ENCODE results near the gene NRAP.

The NRAP gene

GRCh38 chr10:113646336-113647201, 17.3 kb downstream of the NRAP start:
- Histone ChIP-seq H4K20me1 (no peaks in the 10 kb centered on the region), H3K27ac (no peak overlapping the region), H3K27me3 (no peaks in the 10 kb centered on the region), H3K4me3 (no peak overlapping the region), H3K36me3 (no peaks in the 10 kb centered on the region), H3K9me3 (no peaks in the 10 kb centered on the region), H3K4me2 (no peak overlapping the region), H3K4me1 (no peaks in the 10 kb centered on the region), H3K9ac (no peak overlapping the region)
- no peak for TF ChIP-seq Cebpa-rat (IDR thresholded peaks at IDR 0.05)

- H3K4me2 ChIP-seq = no peak overlapping the region
- H3K9ac ChIP-seq = no peak overlapping the region
- H3K36me3 ChIP-seq = no peaks in the 10 kb centered on the region
- no peaks in the 10 kb centered on the region for H3K9me3 ChIP-seq
- no peaks in the 10 kb centered on the region for H3K27me3 ChIP-seq
- no peak overlapping the region for H3K4me3 ChIP-seq
- no peaks in the 10 kb centered on the region for H3K4me1 ChIP-seq
- H3K27ac ChIP-seq = no peak overlapping the region
- TF ChIP-seq Cebpa-rat (IDR thresholded peaks at IDR 0.05) = no peak
- no peaks in the 10 kb centered on the region for H4K20me1 ChIP-seq
These were observed 19.4 kb downstream of the NRAP start for GRCh38 chr10:113644185-113645120.

GRCh38 chr10:113643183-113643582, 20.7 kb downstream of the NRAP start:
- Histone ChIP-seq H4K20me1 (no peaks in the 10 kb centered on the region), H3K27me3 (no peaks in the 10 kb centered on the region), H3K9me3 (no peaks in the 10 kb centered on the region), H3K36me3 (no peaks in the 10 kb centered on the region), H3K4me3 (no peak overlapping the region), H3K27ac (no peak overlapping the region), H3K9ac (no peak overlapping the region), H3K4me1 (no peaks in the 10 kb centered on the region), H3K4me2 (no peak overlapping the region)
- TF ChIP-seq Cebpa-rat (IDR thresholded peaks at IDR 0.05) = no peak

DNA sequence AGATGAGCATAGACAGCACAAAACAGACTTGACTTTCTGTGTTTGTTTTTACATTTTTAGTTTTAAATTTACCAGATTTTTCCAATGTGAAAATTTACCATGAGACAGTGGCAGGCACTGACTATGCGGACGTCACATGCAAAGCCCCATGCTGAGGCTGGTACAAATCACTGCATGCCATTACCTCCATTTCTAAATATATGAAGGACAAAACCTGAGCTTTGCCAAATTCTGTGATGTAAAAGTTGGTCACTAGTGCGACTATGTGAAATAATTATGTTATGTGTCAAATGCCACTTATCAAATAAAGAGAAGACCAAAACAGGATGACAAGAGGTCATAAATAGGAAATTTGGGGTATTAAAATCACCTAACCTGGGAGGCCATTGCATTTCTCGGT, 22.1 kb downstream of the NRAP start:
- Histone ChIP-seq H3K4me3 (no peak overlapping the region), H3K36me3 (no peaks in the 10 kb centered on the region), H3K4me2 (no peak overlapping the region), H3K9me3 (no peaks in the 10 kb centered on the region), H3K4me1 (no peaks in the 10 kb centered on the region), H3K9ac (no peak overlapping the region), H3K27me3 (no peaks in the 10 kb centered on the region), H3K27ac (no peak overlapping the region), H4K20me1 (no peaks in the 10 kb centered on the region)
- TF ChIP-seq Cebpa-rat (IDR thresholded peaks at IDR 0.05) = no peak

DNA sequence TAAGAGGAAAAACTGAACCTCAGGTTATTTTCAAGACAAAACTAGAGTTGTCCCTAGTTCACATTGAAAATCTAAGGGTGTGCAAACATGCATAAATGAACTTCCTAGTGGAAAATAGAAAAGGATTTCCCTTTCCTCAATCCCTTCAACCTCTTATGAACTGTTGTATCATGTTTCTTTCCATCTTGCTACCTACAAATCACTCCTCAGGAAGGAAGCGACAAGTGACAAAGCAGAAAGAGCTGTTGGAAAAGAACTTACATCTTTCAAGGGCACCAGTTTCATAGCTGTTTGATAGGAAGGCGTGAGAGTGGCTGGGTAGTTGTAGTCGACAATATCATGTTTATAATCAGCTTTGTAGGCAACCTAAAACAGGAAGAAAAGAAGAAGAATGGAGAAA, 23.9 kb downstream of the NRAP start:
- Histone ChIP-seq H3K4me3 (no peak overlapping the region), H3K9ac (no peak overlapping the region), H3K4me1 (no peaks in the 10 kb centered on the region), H4K20me1 (no peaks in the 10 kb centered on the region), H3K4me2 (no peak overlapping the region), H3K27ac (no peak overlapping the region), H3K9me3 (0 out of 2 replicates have a peak, but pooled peaks cover 3% of the 10 kb centered on the region), H3K27me3 (no peaks in the 10 kb centered on the region), H3K36me3 (no peaks in the 10 kb centered on the region)
- TF ChIP-seq Cebpa-rat (IDR thresholded peaks at IDR 0.05) = no peak

GRCh38 chr10:113631684-113632367, 32.0 kb downstream of the NRAP start:
- H3K4me1 ChIP-seq = no peaks in the 10 kb centered on the region
- H3K27ac ChIP-seq = no peak overlapping the region
- H3K9ac ChIP-seq = no peak overlapping the region
- H3K4me2 ChIP-seq = no peak overlapping the region
- no peaks in the 10 kb centered on the region for H3K36me3 ChIP-seq
- no peaks in the 10 kb centered on the region for H4K20me1 ChIP-seq
- H3K4me3 ChIP-seq = no peak overlapping the region
- H3K9me3 ChIP-seq = 0 out of 2 replicates have a peak, but pooled peaks cover 3% of the 10 kb centered on the region
- no peak for TF ChIP-seq Cebpa-rat (IDR thresholded peaks at IDR 0.05)
- H3K27me3 ChIP-seq = no peaks in the 10 kb centered on the region

GRCh38 chr10:113630929-113631533, 32.8 kb downstream of the NRAP start:
- H3K27ac ChIP-seq = no peak overlapping the region
- no peaks in the 10 kb centered on the region for H4K20me1 ChIP-seq
- H3K4me2 ChIP-seq = no peak overlapping the region
- no peak overlapping the region for H3K4me3 ChIP-seq
- no peaks in the 10 kb centered on the region for H3K27me3 ChIP-seq
- no peak for TF ChIP-seq Cebpa-rat (IDR thresholded peaks at IDR 0.05)
- no peaks in the 10 kb centered on the region for H3K36me3 ChIP-seq
- no peaks in the 10 kb centered on the region for H3K9me3 ChIP-seq
- H3K4me1 ChIP-seq = no peaks in the 10 kb centered on the region
- H3K9ac ChIP-seq = no peak overlapping the region

- H3K4me1 ChIP-seq = no peaks in the 10 kb centered on the region
- H3K9me3 ChIP-seq = no peaks in the 10 kb centered on the region
- TF ChIP-seq Cebpa-rat (IDR thresholded peaks at IDR 0.05) = no peak
- no peaks in the 10 kb centered on the region for H4K20me1 ChIP-seq
- H3K27me3 ChIP-seq = no peaks in the 10 kb centered on the region
- H3K9ac ChIP-seq = no peak overlapping the region
- H3K4me3 ChIP-seq = no peak overlapping the region
- no peak overlapping the region for H3K27ac ChIP-seq
- no peak overlapping the region for H3K4me2 ChIP-seq
- H3K36me3 ChIP-seq = no peaks in the 10 kb centered on the region
These were observed 35.2 kb downstream of the NRAP start for GRCh38 chr10:113628607-113629153.

DNA sequence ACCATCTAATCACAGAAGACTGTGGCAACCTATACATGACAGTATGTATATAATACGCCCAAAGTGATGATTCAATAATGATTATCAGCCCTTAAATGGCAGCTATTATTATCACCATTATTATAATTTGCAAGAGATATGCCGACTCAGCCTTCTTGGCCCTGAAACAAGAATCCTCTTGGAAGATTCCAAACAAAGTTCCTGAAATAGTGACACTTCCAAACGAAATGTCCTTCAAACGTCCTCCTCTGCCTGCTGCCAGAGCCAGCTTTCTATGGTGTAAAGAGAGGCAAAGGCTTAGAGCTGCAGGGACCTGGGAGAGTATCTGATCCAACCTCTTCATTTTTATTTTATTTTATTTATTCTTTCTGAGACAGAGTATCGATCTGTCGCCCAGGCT, 36.0 kb downstream of the NRAP start:
- TF ChIP-seq Cebpa-rat (IDR thresholded peaks at IDR 0.05) = no peak
- Histone ChIP-seq H3K9me3 (no peaks in the 10 kb centered on the region), H4K20me1 (no peaks in the 10 kb centered on the region)

More for the DNA sequence above, 36.0 kb downstream of the NRAP start:
- Histone ChIP-seq H3K4me1 (no peaks in the 10 kb centered on the region), H3K4me2 (no peak overlapping the region), H3K4me3 (no peak overlapping the region), H3K9ac (no peak overlapping the region), H3K27me3 (no peaks in the 10 kb centered on the region), H3K27ac (no peak overlapping the region), H3K36me3 (no peaks in the 10 kb centered on the region)

Data from BLaER1 (cell line).